ENCODE data around the gene LHFPL6. TPM values are rescaled to one million over a fixed set of nuclear protein-coding genes. Genes with fewer than 3 reads are reported as not detected.

LHFPL6 gene
- total RNA-seq, result 1 to 10 TPM in 1 of 2 donors, under 1 TPM in 1; 0.53 to 2.8 TPM
- polyA plus RNA-seq (2013, experiment 1 of 2), result 41.0 TPM
- polyA plus RNA-seq (2013, experiment 2 of 2), result 32.1 TPM
- long read RNA-seq, experiment 1, result 0 reads
- long read RNA-seq, experiment 2, result 0 reads
- long read RNA-seq, experiment 3, result 0 reads
- long read RNA-seq, experiment 4, result 0 reads

DNA sequence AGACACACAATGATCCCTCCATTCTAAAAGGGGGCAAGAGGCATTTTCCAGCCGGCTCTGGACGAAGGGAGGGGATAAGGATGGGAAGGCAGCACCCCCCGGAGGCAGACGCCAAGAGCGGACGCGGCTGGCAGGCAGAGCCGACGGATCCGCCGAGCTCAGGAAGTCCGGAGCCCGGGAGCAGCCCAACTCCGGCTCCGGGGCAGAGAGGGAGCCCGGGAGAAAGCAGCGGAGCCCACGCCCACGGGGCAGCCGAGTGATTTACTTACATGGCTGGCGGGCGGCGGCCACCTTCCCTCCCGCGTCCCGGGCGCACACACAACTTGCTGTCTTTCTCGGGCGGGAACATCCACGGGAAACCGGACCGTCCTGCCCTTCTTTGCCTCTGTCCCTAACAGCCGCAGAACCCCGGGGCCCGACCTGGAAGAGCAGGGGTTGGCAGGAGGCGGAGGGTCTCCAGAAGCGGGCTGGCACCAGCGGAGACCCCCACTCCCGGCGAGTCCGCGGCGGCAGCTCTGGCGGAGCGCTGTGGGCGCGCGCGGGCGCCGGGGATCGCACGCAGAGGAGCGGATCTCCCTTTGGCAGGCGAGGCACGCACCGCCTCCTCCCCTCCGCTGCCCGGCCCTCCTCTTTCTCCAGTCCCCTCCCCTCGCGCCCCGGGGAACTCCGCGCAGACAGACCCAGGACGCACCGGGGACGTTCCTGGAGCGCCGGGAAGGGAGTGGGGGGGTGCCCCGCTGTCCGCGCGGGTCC lies at the start of gene LHFPL6:
Gene LHFPL6, minus strand, starts transcription at position 580 of the 753 bp plus-strand sequence.
- peak; percentile 72 for TF ChIP-seq CTCF (conservative IDR thresholded peaks at IDR 0.05)
- Histone ChIP-seq H3K27me3 (ENCODE audit: control insufficient read depth, insufficient read depth, low read length, poor library complexity, severe bottlenecking) (peaks cover 37% of the 10 kb centered on the region), H3K9me3 (ENCODE audit: control insufficient read depth, low read length) (no peaks in the 10 kb centered on the region), H3K27ac (ENCODE audit: low read depth, low read length) (peak within 1 kb of the TSS; percentile 68), H3K4me3 (ENCODE audit: low read length) (peak within 1 kb of the TSS; percentile 88), H3K4me1 (ENCODE audit: control insufficient read depth, insufficient read depth, low read length) (peaks cover 4% of the 10 kb centered on the region), H3K36me3 (ENCODE audit: control insufficient read depth, insufficient read depth, low read length) (no peaks in the 10 kb centered on the region), H3K9ac (ENCODE audit: extremely low read depth, low read length, poor library complexity, severe bottlenecking) (peak within 1 kb of the TSS; percentile 33)
- Mint-ChIP-seq H3K9me3 (no peaks in the 10 kb centered on the region), H3K27ac (no peak within 1 kb of the TSS), H3K4me1 (peaks cover 11% of the 10 kb centered on the region), H3K27me3 (ENCODE audit: insufficient read depth) (peaks cover 78% of the 10 kb centered on the region), H3K36me3 (ENCODE audit: low read depth) (no peaks in the 10 kb centered on the region), H3K4me3 (peak within 1 kb of the TSS; percentile 74)
- peak; percentile 91 for DNase-seq
- WGBS, 2 experiments (ENCODE audit: insufficient coverage in 1 of 2, insufficient read length in 1 of 2), result 0 to 1% methylated on average over 20 to 73 of the region's 73 CpGs

- H3K4me1 Mint-ChIP-seq, result no peaks in the 10 kb centered on the region
These were observed 43.1 kb upstream of the LHFPL6 start for GRCh38 chr13:39646122-39646521.

DNA sequence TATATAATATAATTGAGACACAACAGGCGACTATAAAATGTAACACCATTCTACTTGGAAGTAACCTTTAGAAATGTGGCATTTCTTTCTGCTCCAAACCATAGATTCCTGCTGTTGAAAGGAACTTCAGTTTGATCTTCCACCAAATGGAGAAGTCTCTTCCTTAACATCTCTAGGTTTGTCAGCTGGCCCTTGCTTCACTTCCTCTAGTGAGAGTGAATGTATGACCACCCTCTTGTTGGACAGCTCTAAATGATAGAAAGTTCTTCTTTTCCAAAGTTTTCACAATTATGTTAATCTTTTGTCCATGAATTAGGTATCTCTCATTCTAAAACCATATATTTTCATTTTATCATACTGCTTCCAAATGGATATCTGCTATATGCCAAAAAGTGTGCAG lies 38.7 kb upstream of the LHFPL6 start:
- Histone ChIP-seq H3K4me3 (ENCODE audit: low read length) (no peak overlapping the region), H3K36me3 (ENCODE audit: control insufficient read depth, insufficient read depth, low read length) (no peaks in the 10 kb centered on the region), H3K27me3 (ENCODE audit: control insufficient read depth, insufficient read depth, low read length, poor library complexity, severe bottlenecking) (peaks cover 5% of the 10 kb centered on the region), H3K9me3 (ENCODE audit: control insufficient read depth, low read length) (peaks cover 7% of the 10 kb centered on the region), H3K27ac (ENCODE audit: low read depth, low read length) (no peak overlapping the region), H3K4me1 (ENCODE audit: control insufficient read depth, insufficient read depth, low read length) (no peaks in the 10 kb centered on the region), H3K9ac (ENCODE audit: extremely low read depth, low read length, poor library complexity, severe bottlenecking) (no peak overlapping the region)
- no peak for DNase-seq
- no peak overlapping the region for H3K27ac Mint-ChIP-seq
- 94% methylated on average over 1 of the region's 1 CpG; no CpG with 5 or more reads in 1 of the 2 experiments for WGBS, 2 experiments (ENCODE audit: insufficient coverage in 1 of 2, insufficient read length in 1 of 2)
- H3K9me3 Mint-ChIP-seq, result no peaks in the 10 kb centered on the region
- no peak for TF ChIP-seq CTCF (conservative IDR thresholded peaks at IDR 0.05)
- no peak overlapping the region for H3K4me3 Mint-ChIP-seq
- peaks cover 17% of the 10 kb centered on the region for H3K27me3 Mint-ChIP-seq (ENCODE audit: insufficient read depth)
- H3K4me1 Mint-ChIP-seq, result no peaks in the 10 kb centered on the region
- no peaks in the 10 kb centered on the region for H3K36me3 Mint-ChIP-seq (ENCODE audit: low read depth)

More at GRCh38 chr13:39646122-39646521, 43.1 kb upstream of the LHFPL6 start:
- no peaks in the 10 kb centered on the region for H3K36me3 ChIP-seq (ENCODE audit: control insufficient read depth, insufficient read depth, low read length)
- no peak for TF ChIP-seq CTCF (conservative IDR thresholded peaks at IDR 0.05)
- 87 to 90% methylated on average over 4 of the region's 4 CpGs for WGBS, 2 experiments (ENCODE audit: insufficient coverage in 1 of 2, insufficient read length in 1 of 2)
- H3K9ac ChIP-seq (ENCODE audit: extremely low read depth, low read length, poor library complexity, severe bottlenecking), result no peak overlapping the region
- H3K27me3 Mint-ChIP-seq (ENCODE audit: insufficient read depth), result peaks cover 11% of the 10 kb centered on the region
- H3K4me3 ChIP-seq (ENCODE audit: low read length), result no peak overlapping the region
- no peak for DNase-seq
- no peak overlapping the region for H3K27ac ChIP-seq (ENCODE audit: low read depth, low read length)
- H3K27ac Mint-ChIP-seq, result no peak overlapping the region
- H3K4me1 ChIP-seq (ENCODE audit: control insufficient read depth, insufficient read depth, low read length), result no peaks in the 10 kb centered on the region
- no peak overlapping the region for H3K4me3 Mint-ChIP-seq
- H3K36me3 Mint-ChIP-seq (ENCODE audit: low read depth), result no peaks in the 10 kb centered on the region
- H3K9me3 Mint-ChIP-seq, result no peaks in the 10 kb centered on the region
- H3K27me3 ChIP-seq (ENCODE audit: control insufficient read depth, insufficient read depth, low read length, poor library complexity, severe bottlenecking), result peaks cover 2% of the 10 kb centered on the region
- no peaks in the 10 kb centered on the region for H3K9me3 ChIP-seq (ENCODE audit: control insufficient read depth, low read length)
